ENCODE measurements around the gene GPR75. TPM values are rescaled to one million over a fixed set of nuclear protein-coding genes. Genes with fewer than 3 reads are reported as not detected.

Gene GPR75
- 2.2 and 2.3 TPM in 2 replicates for polyA plus RNA-seq (2013)

- H3K14ac ChIP-seq (ENCODE audit: low read length), result no peak within 1 kb of the TSS
- no peak within 1 kb of the TSS for H3K4ac ChIP-seq (ENCODE audit: low read depth, low read length)
- peak within 1 kb of the TSS; percentile 6 for H2AFZ ChIP-seq (ENCODE audit: insufficient read depth, low read length, poor library complexity)
- H2BK12ac ChIP-seq (ENCODE audit: low read length), result peak within 1 kb of the TSS; percentile 49
- no peak within 1 kb of the TSS for H2AK5ac ChIP-seq (ENCODE audit: low read length)
- H3K27me3 ChIP-seq (ENCODE audit: insufficient read depth, low read length), result no peaks in the 10 kb centered on the region
- no peaks in the 10 kb centered on the region for H3K9me3 ChIP-seq (ENCODE audit: insufficient read depth, low read depth, low read length)
- H3K9ac ChIP-seq (ENCODE audit: low read length), result no peak within 1 kb of the TSS
- H3K18ac ChIP-seq (ENCODE audit: low read length), result peak within 1 kb of the TSS; percentile 53
- no peak for DNase-seq
- H2BK5ac ChIP-seq (ENCODE audit: low read depth, low read length, poor library complexity), result no peak within 1 kb of the TSS
- no peak within 1 kb of the TSS for H4K91ac ChIP-seq (ENCODE audit: low read depth, low read length)
- no peak within 1 kb of the TSS for H3K27ac ChIP-seq (ENCODE audit: low read depth, low read length)
- peaks cover 8 to 12% of the 10 kb centered on the region in 2 experiments for H3K36me3 ChIP-seq (ENCODE audit: control insufficient read depth in 1 of 2, insufficient read depth in 2 of 2, low read length in 2 of 2)
- H4K8ac ChIP-seq (ENCODE audit: low read depth, low read length), result no peak within 1 kb of the TSS
- H3K79me2 ChIP-seq (ENCODE audit: control insufficient read depth, insufficient read depth, low read length, poor library complexity), result no peaks in the 10 kb centered on the region
- H3K79me1 ChIP-seq (ENCODE audit: low read length), result no peaks in the 10 kb centered on the region
- no CpG with 5 or more reads among the region's 72 CpGs for WGBS (ENCODE audit: extremely low coverage, insufficient coverage, insufficient read length)
- peak within 1 kb of the TSS; percentile 80 for H4K12ac ChIP-seq (ENCODE audit: low read depth, low read length)
- peak within 1 kb of the TSS; percentile 44 for H3K4me3 ChIP-seq (ENCODE audit: low read depth, low read length)
- peak within 1 kb of the TSS; percentile 67 for H3K4me2 ChIP-seq (ENCODE audit: low read length)
- H3K23ac ChIP-seq (ENCODE audit: low read length), result no peak within 1 kb of the TSS
- H2BK120ac ChIP-seq (ENCODE audit: insufficient read depth, low read length, poor library complexity), result no peak within 1 kb of the TSS
- peaks cover 0 to 3% of the 10 kb centered on the region in 2 experiments for H3K4me1 ChIP-seq (ENCODE audit: control insufficient read depth in 1 of 2, insufficient read depth in 2 of 2, low read length in 2 of 2)
Measured at GRCh38 chr2:53859206-53860181, at the start of gene GPR75. TSS of gene GPR75 (minus strand) at chr2:53859967. CDS start at chr2:53854756, 5,211 bp downstream.

- no peak overlapping the region for H2BK12ac ChIP-seq (ENCODE audit: low read length)
- H3K79me1 ChIP-seq (ENCODE audit: low read length), result no peaks in the 10 kb centered on the region
- H3K27me3 ChIP-seq (ENCODE audit: insufficient read depth, low read length), result no peaks in the 10 kb centered on the region
- H4K12ac ChIP-seq (ENCODE audit: low read depth, low read length), result no peak overlapping the region
- no peak overlapping the region for H2BK120ac ChIP-seq (ENCODE audit: insufficient read depth, low read length, poor library complexity)
- no peak overlapping the region for H3K14ac ChIP-seq (ENCODE audit: low read length)
- DNase-seq, result no peak
- H2AK5ac ChIP-seq (ENCODE audit: low read length), result no peak overlapping the region
- H3K27ac ChIP-seq (ENCODE audit: low read depth, low read length), result no peak overlapping the region
- no peaks in the 10 kb centered on the region for H3K4me1 ChIP-seq (ENCODE audit: control insufficient read depth in 1 of 2, insufficient read depth in 2 of 2, low read length in 2 of 2)
- no peak overlapping the region for H3K4me3 ChIP-seq (ENCODE audit: low read depth, low read length)
- H3K9me3 ChIP-seq (ENCODE audit: insufficient read depth, low read depth, low read length), result no peaks in the 10 kb centered on the region
- H4K8ac ChIP-seq (ENCODE audit: low read depth, low read length), result no peak overlapping the region
- H3K18ac ChIP-seq (ENCODE audit: low read length), result no peak overlapping the region
- no peaks in the 10 kb centered on the region for H3K79me2 ChIP-seq (ENCODE audit: control insufficient read depth, insufficient read depth, low read length, poor library complexity)
- H3K36me3 ChIP-seq (ENCODE audit: control insufficient read depth in 1 of 2, insufficient read depth in 2 of 2, low read length in 2 of 2), result peaks cover 13 to 17% of the 10 kb centered on the region in 2 experiments
- no peak overlapping the region for H2BK5ac ChIP-seq (ENCODE audit: low read depth, low read length, poor library complexity)
- H3K9ac ChIP-seq (ENCODE audit: low read length), result no peak overlapping the region
- no CpG with 5 or more reads among the region's 1 CpG for WGBS (ENCODE audit: extremely low coverage, insufficient coverage, insufficient read length)
- no peak overlapping the region for H2AFZ ChIP-seq (ENCODE audit: insufficient read depth, low read length, poor library complexity)
- H3K4me2 ChIP-seq (ENCODE audit: low read length), result no peak overlapping the region
- no peak overlapping the region for H3K4ac ChIP-seq (ENCODE audit: low read depth, low read length)
- H4K91ac ChIP-seq (ENCODE audit: low read depth, low read length), result no peak overlapping the region
- H3K23ac ChIP-seq (ENCODE audit: low read length), result no peak overlapping the region
Measured at GRCh38 chr2:53907582-53907981, 47.8 kb upstream of the GPR75 start.

- H2BK5ac ChIP-seq (ENCODE audit: low read depth, low read length, poor library complexity), result no peak overlapping the region
- no peaks in the 10 kb centered on the region for H3K79me2 ChIP-seq (ENCODE audit: control insufficient read depth, insufficient read depth, low read length, poor library complexity)
- no peak overlapping the region for H3K18ac ChIP-seq (ENCODE audit: low read length)
- H3K4me2 ChIP-seq (ENCODE audit: low read length), result no peak overlapping the region
- no peak overlapping the region for H3K4me3 ChIP-seq (ENCODE audit: low read depth, low read length)
- H2BK12ac ChIP-seq (ENCODE audit: low read length), result no peak overlapping the region
- H3K14ac ChIP-seq (ENCODE audit: low read length), result no peak overlapping the region
- peaks cover 13 to 25% of the 10 kb centered on the region in 2 experiments for H3K36me3 ChIP-seq (ENCODE audit: control insufficient read depth in 1 of 2, insufficient read depth in 2 of 2, low read length in 2 of 2)
- no peak overlapping the region for H2AFZ ChIP-seq (ENCODE audit: insufficient read depth, low read length, poor library complexity)
- WGBS (ENCODE audit: extremely low coverage, insufficient coverage, insufficient read length), result no CpG with 5 or more reads among the region's 9 CpGs
- no peak overlapping the region for H3K9ac ChIP-seq (ENCODE audit: low read length)
- no peaks in the 10 kb centered on the region for H3K79me1 ChIP-seq (ENCODE audit: low read length)
- no peaks in the 10 kb centered on the region for H3K27me3 ChIP-seq (ENCODE audit: insufficient read depth, low read length)
- H3K9me3 ChIP-seq (ENCODE audit: insufficient read depth, low read depth, low read length), result no peaks in the 10 kb centered on the region
- H3K4ac ChIP-seq (ENCODE audit: low read depth, low read length), result no peak overlapping the region
- peak; percentile 65 to 73 for DNase-seq
- no peak overlapping the region for H4K91ac ChIP-seq (ENCODE audit: low read depth, low read length)
- H4K8ac ChIP-seq (ENCODE audit: low read depth, low read length), result no peak overlapping the region
- no peak overlapping the region for H2BK120ac ChIP-seq (ENCODE audit: insufficient read depth, low read length, poor library complexity)
- no peak overlapping the region for H3K23ac ChIP-seq (ENCODE audit: low read length)
- no peaks in the 10 kb centered on the region for H3K4me1 ChIP-seq (ENCODE audit: control insufficient read depth in 1 of 2, insufficient read depth in 2 of 2, low read length in 2 of 2)
- no peak overlapping the region for H4K12ac ChIP-seq (ENCODE audit: low read depth, low read length)
- no peak overlapping the region for H2AK5ac ChIP-seq (ENCODE audit: low read length)
- H3K27ac ChIP-seq (ENCODE audit: low read depth, low read length), result no peak overlapping the region
Measured at GRCh38 chr2:53905396-53905795, 45.6 kb upstream of the GPR75 start.

GRCh38 chr2:53903011-53903410 lies 43.2 kb upstream of the GPR75 start:
- Histone ChIP-seq H3K9ac (ENCODE audit: low read length) (no peak overlapping the region), H2AK5ac (ENCODE audit: low read length) (no peak overlapping the region), H3K36me3 (ENCODE audit: control insufficient read depth in 1 of 2, insufficient read depth in 2 of 2, low read length in 2 of 2) (peaks cover 18 to 35% of the 10 kb centered on the region in 2 experiments), H4K12ac (ENCODE audit: low read depth, low read length) (no peak overlapping the region), H4K91ac (ENCODE audit: low read depth, low read length) (no peak overlapping the region), H3K14ac (ENCODE audit: low read length) (no peak overlapping the region), H3K27ac (ENCODE audit: low read depth, low read length) (no peak overlapping the region), H3K27me3 (ENCODE audit: insufficient read depth, low read length) (no peaks in the 10 kb centered on the region), H3K9me3 (ENCODE audit: insufficient read depth, low read depth, low read length) (no peaks in the 10 kb centered on the region), H3K4me2 (ENCODE audit: low read length) (no peak overlapping the region), H3K79me2 (ENCODE audit: control insufficient read depth, insufficient read depth, low read length, poor library complexity) (no peaks in the 10 kb centered on the region), H2BK5ac (ENCODE audit: low read depth, low read length, poor library complexity) (no peak overlapping the region), H3K4me1 (ENCODE audit: control insufficient read depth in 1 of 2, insufficient read depth in 2 of 2, low read length in 2 of 2) (no peaks in the 10 kb centered on the region), H3K4me3 (ENCODE audit: low read depth, low read length) (no peak overlapping the region), H2BK120ac (ENCODE audit: insufficient read depth, low read length, poor library complexity) (no peak overlapping the region), H3K18ac (ENCODE audit: low read length) (no peak overlapping the region), H3K23ac (ENCODE audit: low read length) (no peak overlapping the region), H2BK12ac (ENCODE audit: low read length) (no peak overlapping the region), H3K4ac (ENCODE audit: low read depth, low read length) (no peak overlapping the region), H2AFZ (ENCODE audit: insufficient read depth, low read length, poor library complexity) (no peak overlapping the region), H4K8ac (ENCODE audit: low read depth, low read length) (no peak overlapping the region), H3K79me1 (ENCODE audit: low read length) (no peaks in the 10 kb centered on the region)
- WGBS (ENCODE audit: extremely low coverage, insufficient coverage, insufficient read length), result no CpG with 5 or more reads among the region's 4 CpGs
- DNase-seq, result no peak

Measured in trophoblast cell (in vitro differentiated cells and primary cell).